CD1c-positive myeloid dendritic cell (primary cell): ENCODE measurements around the gene ZDHHC1.
"Not testable (repeated sequence)": the region's sequence is repeated elsewhere in the genome, so short reads cannot be mapped to it uniquely, and the experiment has no call there.

Experiments
- DNase-seq: peaks from one replicate; pipeline ENCODE4 v3.0.0-alpha.2; 2016; ENCODE audit errors: extremely low spot score

The ZDHHC1 gene

DNA sequence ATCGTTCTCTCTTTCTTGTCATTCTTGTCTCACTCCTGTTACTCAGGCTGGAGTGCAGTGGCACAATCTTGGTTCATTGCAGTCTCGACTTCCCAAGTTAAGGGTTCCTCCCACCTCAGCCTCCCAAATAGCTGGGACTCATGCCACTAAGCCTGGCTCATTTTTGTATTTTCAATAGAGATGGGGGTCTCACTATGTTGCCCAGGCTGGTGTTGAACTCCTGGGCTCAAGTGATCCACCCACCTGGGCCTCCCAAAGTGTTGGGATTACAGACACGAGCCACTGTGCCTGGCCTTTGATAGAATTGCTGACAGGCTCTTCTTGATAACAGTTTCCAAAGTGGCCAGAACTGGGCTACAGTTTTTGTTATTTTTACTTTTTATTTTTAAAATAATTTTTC is 55.2 kb downstream of the ZDHHC1 start:
- no peak for DNase-seq

DNA sequence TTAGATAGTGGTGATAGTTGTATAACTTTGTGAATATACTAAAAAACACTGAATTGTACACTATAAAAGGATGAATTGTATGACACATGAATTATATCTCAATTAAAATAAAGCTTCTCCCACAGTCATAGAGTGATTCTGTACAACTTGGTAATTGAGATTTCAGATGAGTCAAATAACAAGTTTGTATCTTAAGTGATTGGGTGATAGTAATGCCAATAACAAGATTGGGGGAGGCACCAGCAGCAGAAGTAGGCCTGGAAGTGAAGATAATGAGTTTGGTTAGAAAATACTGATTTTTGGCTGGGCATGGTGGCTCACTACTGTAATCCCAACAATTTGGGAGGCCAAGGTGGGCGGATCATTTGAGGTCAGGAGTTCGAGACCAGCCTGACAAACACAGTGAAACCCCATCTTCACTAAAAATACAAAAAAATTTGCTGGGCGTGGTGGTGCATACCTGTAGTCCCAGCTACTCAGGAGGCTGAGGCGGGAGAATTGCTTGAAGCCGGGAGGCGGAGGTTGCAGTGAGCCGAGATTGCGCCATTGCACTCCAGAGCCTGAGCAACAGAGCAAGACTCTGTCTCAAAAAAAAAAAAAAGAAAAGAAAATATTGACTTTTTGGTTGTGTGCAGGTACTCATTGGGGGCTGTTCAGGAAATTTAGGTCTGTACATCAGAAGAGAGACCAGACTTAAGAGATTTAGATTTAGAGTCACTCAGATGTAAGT is 56.6 kb downstream of the ZDHHC1 start:
- DNase-seq, result not testable (repeated sequence)

DNA sequence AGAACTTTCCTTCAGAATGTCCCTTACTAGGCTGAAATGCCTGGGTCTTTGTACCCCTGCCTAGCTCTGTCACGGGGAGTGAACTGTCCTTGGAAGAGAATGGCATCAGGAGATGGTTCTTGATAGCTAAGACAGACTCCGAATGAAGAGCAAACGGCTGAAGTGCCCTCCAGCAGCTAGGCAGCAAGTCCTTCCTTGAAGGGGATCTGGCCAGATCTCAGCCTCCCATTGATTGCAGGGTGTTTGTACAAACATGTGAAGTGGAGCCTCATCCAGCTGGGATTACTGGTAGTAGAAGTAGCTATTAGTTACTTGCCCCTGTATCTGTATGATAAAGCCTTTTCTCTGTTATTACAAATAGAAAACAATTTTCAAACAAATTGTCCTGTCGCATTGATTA is 58.7 kb downstream of the ZDHHC1 start:
- no peak for DNase-seq

DNA sequence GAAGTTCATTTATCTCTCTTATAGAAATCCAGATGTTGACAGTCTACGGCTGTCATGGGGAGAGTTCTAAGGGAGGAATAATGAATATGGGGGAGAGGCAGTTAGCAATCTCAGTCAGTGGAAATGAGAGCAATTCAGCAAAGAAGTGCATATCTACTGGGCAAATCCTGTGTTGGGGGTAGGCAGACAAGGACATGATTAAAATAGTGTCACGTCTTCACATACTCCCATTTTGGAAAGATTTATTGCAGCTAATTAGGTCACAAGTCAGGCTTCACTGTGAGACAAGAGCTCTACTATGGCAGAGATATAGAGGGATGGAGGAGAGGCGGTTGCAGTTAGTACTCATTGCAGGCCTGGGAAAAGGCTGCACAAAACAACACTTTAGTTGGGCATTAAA is 59.9 kb downstream of the ZDHHC1 start:
- no peak for DNase-seq

DNA sequence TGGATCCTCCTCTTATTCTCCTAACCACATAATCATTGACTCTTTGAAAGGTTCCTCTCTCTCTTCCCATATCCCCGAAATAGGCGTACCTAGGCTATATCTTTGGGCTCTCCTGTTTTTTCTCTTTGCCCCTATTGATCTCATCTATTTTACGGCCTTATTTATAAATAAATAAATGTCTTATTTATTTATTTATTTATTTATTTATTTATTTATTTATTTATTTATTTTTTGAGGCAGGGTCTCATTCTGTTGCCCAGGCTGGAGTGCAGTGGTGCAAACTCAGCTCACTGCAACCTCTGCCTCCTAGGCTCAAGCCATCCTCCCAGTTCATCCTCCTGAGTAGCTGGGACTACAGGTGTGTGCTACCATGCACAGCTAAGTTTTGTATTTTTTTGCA is 63.8 kb downstream of the ZDHHC1 start:
- DNase-seq, result not testable (repeated sequence)

DNA sequence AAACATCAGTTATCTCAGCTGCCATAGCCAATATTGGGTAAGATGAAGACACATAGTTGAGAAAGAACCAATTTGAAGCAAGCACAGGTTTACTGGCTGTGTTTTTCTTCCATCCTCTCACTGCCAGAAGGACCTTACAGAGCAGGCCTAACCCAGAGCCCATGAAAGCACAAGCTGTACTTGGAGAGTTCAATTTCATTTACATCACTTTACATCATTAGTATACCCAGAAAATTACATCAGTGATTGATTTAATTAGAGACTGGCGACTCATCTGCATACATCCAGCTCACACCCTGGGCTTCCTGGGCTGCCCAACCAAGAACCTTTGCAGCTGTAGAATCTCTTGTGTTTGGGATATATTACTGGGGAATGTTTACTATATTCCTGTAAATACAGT is 66.0 kb downstream of the ZDHHC1 start:
- DNase-seq, result no peak

DNA sequence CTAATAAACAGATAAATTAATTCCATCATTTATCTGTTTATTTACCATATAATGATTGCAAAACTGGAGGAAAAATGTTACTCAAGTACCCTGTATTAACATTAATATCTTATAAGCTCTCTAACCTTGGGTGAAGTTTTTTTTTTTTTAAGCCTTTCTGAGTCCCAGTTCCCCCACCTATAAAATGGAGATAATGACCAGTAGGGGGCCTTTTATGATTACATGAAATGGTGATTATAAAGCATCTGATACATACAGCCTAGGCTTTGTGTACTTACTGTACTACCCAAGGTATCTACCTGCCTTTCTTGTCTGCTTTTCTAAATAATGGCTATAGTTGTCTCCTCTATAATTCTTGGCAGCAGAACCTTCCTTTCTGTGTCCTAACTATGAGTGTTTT is 67.1 kb downstream of the ZDHHC1 start:
- peak; percentile 53 for DNase-seq

DNA sequence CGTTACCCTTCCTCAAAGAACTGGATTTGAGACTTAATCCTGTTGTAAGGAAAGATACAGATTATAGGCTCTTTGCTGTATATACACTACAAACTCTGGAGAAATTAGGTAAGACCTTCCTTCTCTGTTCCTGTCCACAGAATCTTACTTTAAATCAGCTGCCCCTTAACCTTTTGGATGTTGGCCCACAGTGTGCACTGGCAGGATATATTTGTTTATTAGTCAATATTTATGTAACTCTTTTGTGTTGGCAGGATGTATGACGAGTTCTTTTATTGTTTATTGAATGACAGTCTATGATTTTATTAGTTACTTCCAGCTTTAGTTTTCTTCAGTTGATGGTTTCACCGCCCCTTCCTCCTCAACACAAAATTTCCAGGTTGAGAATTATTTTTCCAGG is 69.9 kb downstream of the ZDHHC1 start:
- DNase-seq, result no peak

DNA sequence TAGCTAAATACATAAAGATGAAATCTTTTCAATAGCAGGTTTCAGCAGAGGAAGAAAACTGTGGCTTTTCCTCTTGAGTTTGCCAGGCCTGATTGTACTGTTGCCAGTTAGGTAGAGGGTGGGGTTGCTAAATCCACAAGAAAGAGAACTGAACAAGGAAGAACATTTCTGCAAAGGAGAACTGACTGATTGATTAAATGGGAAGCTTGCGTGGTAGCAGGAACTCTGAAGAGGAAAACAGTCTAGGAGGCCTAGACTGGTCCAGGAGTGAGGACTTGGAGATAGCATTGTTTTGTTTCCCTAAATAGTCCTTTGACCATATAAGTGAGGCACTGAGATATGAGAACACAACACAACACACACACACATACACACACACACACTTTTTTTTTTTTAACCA is 70.9 kb downstream of the ZDHHC1 start:
- peak; percentile 25 for DNase-seq
